HuH-7.5 (cell line): Measurements from ENCODE around the gene TSPO2.

Source experiments
- DNase-seq: peaks from one replicate; pipeline ENCODE4 v3.0.0; 2011; ENCODE audit warnings: low spot score

TSPO2 gene

GRCh38 chr6:41051873-41052272 lies 9.6 kb downstream of the TSPO2 start:
- DNase-seq, result no peak

DNA sequence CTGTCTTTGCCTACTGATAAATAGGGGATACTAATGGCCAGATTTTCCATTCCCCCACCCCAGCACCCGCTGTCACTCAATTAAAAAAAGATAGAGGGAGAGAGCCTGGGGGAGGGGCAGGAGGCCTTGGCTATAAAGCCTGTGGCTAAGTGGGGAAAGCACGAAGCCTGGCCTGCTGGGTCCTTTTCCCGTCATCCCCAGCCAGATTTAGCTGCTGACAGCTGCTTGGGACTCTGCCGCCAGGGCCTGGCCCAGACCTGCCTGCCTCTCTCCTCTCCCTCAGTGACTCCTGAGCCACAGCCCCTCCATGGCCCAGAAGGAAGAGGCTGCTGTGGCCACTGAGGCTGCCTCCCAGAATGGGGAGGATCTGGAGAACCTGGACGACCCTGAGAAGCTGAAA lies 10.8 kb downstream of the TSPO2 start, which contains the start of gene APOBEC2:
TSS of gene APOBEC2 (plus strand) at position 162 of the 400 bp plus-strand sequence. CDS start at position 308, 146 bp downstream.
- DNase-seq, result no peak

DNA sequence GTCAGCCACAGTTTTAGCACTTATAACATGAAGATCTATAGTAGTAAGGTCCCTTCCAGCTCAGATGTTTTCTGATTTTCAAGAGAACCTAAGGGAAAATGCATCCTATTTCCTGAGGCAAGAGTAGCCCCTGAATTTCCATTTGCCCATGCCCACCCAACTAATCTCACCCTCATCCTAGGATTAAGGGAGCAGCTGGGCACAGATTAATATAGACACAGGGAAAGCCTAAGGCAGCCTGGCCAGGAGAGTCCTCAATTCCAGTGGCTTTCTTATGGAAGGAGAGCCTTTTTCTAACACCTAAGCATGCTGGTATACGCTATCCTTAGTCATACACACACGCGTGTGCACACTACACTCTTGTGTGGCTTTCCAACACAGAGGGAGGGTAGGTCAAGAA lies 12.2 kb downstream of the TSPO2 start:
- DNase-seq, result no peak

DNA sequence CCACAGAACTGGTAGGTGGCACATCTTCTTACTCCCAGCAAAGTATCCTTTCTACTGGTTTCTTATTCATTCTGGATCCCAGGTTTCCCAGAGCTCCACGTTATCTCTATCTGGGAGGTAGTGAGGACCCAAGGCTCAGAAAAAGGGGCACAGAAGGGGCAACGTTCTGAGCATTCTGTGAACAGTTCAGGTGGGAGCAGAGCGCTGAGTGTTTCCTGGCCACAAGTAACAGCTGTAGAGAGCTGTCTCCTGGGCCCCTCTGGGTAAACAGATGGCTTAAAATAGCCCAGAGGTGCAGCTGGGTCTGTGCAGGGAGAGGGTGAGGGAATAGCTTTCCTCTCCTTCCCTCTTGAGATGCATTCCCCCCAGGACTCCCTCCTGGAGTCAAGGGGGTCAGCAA lies 12.9 kb downstream of the TSPO2 start:
- DNase-seq, result no peak

DNA sequence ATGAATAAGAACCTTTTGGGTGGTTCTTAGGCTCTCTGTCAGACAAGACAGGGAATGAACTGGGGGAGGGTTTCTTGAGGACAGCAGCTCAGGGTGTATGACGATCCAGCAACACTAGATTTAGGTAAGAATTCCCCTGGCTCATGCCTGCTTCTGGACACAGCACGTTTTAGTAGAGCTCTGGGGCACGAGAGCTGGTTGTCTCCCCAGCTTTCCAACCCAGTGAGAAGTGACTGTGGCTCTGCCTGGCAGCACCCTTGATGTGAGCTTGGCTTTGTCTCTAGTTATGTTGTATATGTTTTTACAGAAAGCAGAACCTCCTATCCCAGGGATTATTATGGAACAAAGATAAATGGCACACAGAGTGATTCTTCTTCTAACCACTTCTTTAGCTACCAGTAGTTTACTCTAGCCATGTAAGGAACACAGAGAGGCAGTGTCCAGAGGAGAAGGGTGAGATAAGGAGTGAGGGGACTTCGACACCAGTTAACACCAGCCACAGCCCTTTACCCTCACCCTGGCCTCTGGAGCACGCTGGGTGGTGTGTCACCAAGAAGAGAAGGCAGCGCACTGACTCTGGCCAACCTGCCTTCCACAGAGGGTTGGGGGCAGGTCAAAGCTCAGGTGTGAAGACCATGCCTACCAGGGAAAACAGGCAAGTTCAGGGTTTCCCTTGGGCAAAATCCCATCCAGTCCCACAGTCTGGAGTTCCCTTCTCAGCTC lies 14.7 kb downstream of the TSPO2 start:
- DNase-seq, result no peak

GRCh38 chr6:41058783-41059181 lies 16.5 kb downstream of the TSPO2 start:
- DNase-seq, result no peak

DNA sequence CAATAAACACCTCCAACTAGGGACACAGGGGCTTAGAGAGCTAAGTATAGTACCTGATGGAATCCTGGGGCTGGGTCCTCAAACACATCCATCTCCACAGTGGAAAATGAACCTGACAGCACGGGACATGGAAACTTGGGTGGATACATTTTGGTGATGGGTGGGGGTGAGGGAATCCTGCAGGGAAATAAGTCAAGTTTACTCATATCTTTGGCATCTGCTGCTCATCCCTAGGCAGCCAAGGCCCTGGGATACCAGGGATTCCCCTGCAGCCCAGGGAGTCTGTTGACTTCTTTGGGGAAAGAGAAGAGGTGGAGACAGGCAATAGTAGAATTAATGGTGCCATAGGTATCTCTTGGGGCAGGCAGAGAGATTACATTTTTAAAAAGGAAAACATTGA lies 17.3 kb downstream of the TSPO2 start:
- DNase-seq, result no peak

- DNase-seq, result no peak
Observed at GRCh38 chr6:41061196-41061726, 19.0 kb downstream of the TSPO2 start.

DNA sequence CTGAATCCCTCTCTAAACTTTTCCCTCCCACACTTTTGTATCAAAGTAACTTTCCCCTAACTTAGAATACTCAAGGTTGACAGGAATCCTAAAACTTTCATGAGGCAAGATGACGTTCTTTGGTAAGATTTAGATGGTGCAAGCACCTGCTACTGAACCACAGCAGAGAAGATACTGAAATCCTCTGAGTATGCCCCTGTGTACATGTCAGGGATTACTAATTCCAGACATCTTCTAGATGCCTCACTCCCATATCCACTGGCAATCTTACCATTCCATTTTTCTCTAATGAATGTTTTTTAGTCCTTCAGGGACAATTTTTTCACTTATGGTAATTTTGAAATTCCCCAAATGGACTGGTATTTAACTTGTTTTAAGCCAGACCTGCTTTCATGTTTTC lies 19.8 kb downstream of the TSPO2 start:
- no peak for DNase-seq

GRCh38 chr6:41063884-41064285 lies 21.6 kb downstream of the TSPO2 start:
- no peak for DNase-seq

DNA sequence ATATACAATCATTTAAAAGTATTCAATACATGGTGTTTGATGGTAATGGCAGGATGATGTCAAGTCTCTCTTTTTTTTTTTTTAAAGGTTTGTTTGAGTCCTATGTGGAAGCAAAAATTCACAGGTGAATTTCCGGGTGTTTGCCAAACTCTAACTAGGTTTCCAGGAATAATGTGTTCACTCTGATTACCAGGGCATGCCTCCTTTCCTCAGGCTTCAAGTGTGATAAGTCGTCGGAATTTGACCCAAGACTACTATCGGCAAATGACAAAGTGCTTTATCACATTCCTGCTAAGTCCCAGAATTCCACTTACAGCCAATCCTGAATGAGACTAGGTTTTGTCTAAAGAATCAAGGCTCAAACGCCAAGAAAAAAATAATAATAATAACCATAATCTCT lies 22.6 kb downstream of the TSPO2 start:
- DNase-seq, result no peak

DNA sequence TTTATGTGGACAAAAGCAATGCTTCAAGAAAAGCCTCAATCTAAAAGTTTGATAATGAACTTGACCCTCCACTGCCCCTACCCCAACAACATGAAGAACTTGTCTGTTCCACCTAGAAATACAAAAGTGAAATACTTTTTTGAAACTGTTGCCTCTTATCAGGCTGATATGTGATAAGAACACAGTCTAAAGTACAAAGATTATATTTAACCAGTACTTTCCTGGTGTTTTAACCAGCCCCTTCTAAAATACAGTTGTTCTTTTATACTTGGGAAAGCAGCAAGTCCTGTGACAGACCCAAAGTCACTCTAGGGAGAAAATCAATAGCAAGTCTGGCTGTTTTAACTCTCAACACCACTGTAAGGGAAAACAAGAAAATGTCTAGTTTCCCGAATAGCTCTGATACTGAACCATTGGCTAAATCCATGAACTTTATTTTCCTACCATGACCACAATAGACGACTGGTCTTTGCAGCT lies 23.3 kb downstream of the TSPO2 start:
- no peak for DNase-seq

DNA sequence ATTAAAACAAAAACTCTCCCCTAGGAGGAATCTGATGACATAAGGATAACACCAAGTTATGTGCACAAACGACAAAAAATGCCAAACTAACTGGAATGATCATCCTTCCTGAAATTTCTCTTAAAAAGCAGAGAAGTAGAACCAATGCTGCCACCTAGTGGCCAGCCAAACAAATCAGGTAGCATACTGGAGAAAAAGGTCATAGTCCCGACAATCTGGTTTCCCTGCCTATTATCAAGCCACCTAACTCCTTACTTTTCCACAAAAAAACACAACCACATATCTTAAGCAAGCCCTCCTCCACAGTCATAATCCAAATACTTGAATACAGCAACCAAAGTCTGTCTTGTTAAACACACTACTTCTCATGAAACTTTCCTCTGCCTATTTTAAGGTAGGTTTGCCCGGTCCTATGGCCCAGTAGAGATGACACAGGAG lies 24.6 kb downstream of the TSPO2 start:
- no peak for DNase-seq

DNA sequence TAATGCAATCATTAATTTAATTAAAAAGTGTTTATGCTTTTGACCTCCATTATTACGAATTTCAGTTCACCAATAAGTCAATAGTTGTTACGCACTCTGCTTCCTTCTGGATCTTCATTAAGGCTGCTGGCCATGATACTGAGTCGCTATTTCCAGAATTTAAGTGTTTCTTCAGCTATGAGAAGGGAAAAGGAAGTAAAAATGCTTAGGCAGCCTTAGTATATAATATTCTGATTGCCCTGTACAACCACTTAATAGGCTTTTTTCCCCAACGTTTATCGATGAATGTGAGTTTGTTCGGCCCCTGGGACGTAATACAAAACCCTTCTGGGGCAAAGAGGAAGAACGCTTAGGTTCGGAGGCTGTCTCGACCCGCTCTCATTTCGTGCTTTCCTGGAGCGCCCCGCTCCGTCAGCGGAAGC lies 29.2 kb downstream of the TSPO2 start:
- no peak for DNase-seq

- peak; percentile 70 for DNase-seq
Observed at GRCh38 chr6:41071923-41072835, 29.9 kb downstream of the TSPO2 start, which contains the start of gene OARD1. Gene OARD1, minus strand, starts transcription at chr6:41072356. Its CDS starts 722 bp downstream, at chr6:41071634.

DNA sequence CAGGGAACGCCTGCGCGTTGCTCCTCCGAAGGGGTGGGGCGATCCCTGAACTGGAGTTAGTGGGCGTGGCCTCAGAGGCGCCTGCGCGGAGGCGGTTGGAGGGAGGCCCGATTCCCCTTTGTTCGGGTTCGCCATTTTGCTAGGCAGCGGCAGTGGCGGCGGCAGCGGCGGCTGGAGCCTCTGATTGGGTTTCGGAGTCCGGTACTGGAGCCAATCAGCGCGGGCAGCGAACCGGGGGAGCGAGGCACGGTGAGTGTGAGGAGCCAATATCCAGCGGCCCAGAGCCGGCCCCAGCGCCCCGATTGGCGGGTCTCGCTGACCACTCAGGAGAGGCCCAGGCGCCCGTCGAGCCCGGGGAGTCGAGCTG lies 30.6 kb downstream of the TSPO2 start, which contains the start of gene NFYA:
TSS of gene NFYA (plus strand) at position 139 of the 367 bp plus-strand sequence. CDS start 6,116 bp downstream, outside the sequence.
- peak; percentile 80 for DNase-seq

- peak; percentile 44 for DNase-seq
Observed at GRCh38 chr6:41073203-41073967, 31.1 kb downstream of the TSPO2 start.

- no peak for DNase-seq
Observed at GRCh38 chr6:41073968-41074691, 31.9 kb downstream of the TSPO2 start.

DNA sequence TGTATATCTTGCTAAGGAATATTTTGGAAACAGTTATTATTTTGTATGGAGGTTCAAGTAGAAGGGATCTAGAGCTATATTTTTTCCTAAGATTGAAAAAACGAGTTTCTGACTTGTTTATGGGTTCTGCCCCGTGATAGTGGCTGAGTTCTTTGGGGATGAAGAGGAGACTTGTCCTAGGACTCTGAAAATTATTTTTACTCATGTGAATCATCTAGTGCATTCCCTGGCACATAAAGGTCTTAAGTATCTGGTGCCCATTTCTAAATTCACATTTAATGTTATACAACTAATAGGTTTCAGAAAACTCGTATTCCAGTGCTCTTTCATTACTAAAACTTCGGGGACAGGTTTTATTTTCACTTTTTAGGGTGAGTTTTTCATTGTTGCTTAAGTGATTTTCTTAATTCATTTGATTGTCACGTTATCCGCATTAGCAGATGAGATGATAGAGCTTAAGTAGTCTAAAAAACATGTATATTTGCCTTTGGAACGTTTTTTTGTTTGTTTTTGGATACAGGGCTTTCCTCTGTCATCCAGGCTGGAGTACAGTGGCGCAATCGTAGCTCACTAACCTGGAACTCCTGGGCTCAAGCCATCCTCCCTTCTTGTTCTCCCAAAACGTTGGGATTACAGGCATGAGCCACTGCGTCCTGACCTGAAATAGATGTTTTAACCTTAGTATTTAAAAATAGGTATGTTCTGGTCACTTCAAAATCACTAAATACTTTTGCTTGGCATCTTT lies 32.6 kb downstream of the TSPO2 start:
- no peak for DNase-seq
